ENCODE results near the gene GHSR. TPM values are rescaled to one million over a fixed set of nuclear protein-coding genes. Genes with fewer than 3 reads are reported as not detected.

GHSR gene
- total RNA-seq, 1 donor from 2014 or later = not detected

- DNase-seq (ENCODE audit: low spot score) = no peak
Measured at GRCh38 chr3:172437713-172438112, 10.5 kb downstream of the GHSR start.

- DNase-seq (ENCODE audit: low spot score) = no peak
Measured at GRCh38 chr3:172415323-172415722, 32.9 kb downstream of the GHSR start.

GRCh38 chr3:172411478-172411947 lies 36.7 kb downstream of the GHSR start:
- DNase-seq (ENCODE audit: low spot score) = no peak

- DNase-seq (ENCODE audit: low spot score) = no peak
Measured at GRCh38 chr3:172410702-172411477, 37.4 kb downstream of the GHSR start.

GRCh38 chr3:172407872-172408271 lies 40.4 kb downstream of the GHSR start:
- no peak for DNase-seq (ENCODE audit: low spot score)

- no peak for DNase-seq (ENCODE audit: low spot score)
Measured at GRCh38 chr3:172405914-172406313, 42.3 kb downstream of the GHSR start.

GRCh38 chr3:172404237-172404962 lies 43.9 kb downstream of the GHSR start:
- DNase-seq (ENCODE audit: low spot score) = no peak

GRCh38 chr3:172402892-172403643 lies 45.2 kb downstream of the GHSR start:
- DNase-seq (ENCODE audit: low spot score) = no peak

- no peak for DNase-seq (ENCODE audit: low spot score)
Measured at GRCh38 chr3:172402090-172402489, 46.2 kb downstream of the GHSR start.

GRCh38 chr3:172398484-172398883 lies 49.8 kb downstream of the GHSR start:
- DNase-seq (ENCODE audit: low spot score) = no peak

GRCh38 chr3:172397716-172398405 lies 50.4 kb downstream of the GHSR start:
- no peak for DNase-seq (ENCODE audit: low spot score)

GRCh38 chr3:172396400-172396799 lies 51.9 kb downstream of the GHSR start:
- DNase-seq (ENCODE audit: low spot score) = no peak

- no peak for DNase-seq (ENCODE audit: low spot score)
Measured at GRCh38 chr3:172394692-172395091, 53.6 kb downstream of the GHSR start.

Other genes starting within 250 kb of the GHSR start
- gene TNFSF10, start 75.0 kb upstream of the GHSR start, total RNA-seq = 44.1 TPM

Data from ureter (tissue), 1 donor.